Activated CD8-positive, alpha-beta memory T cell treated with anti-CD3 and anti-CD28 coated beads for 1 hour (primary cell): ENCODE results near the gene RRP1.
"Not testable (repeated sequence)": the region's sequence is repeated elsewhere in the genome, so short reads cannot be mapped to it uniquely, and the experiment has no call there.

Experiments used
- DNase-seq, 2 donors: peaks; one replicate each; pipeline ENCODE4 v3.0.0-alpha.2; 2020; ENCODE audit warnings: low read depth in 1 of 2; ENCODE audit errors: extremely low read depth in 1 of 2

RRP1 gene

GRCh38 chr21:43835050-43835449 lies 45.7 kb downstream of the RRP1 start:
- no peak for DNase-seq

GRCh38 chr21:43835861-43836260 lies 46.5 kb downstream of the RRP1 start:
- no peak for DNase-seq

- no peak for DNase-seq
Observed at GRCh38 chr21:43836616-43837015, 47.2 kb downstream of the RRP1 start.

- no peak for DNase-seq
Observed at GRCh38 chr21:43840259-43840658, 50.9 kb downstream of the RRP1 start.

GRCh38 chr21:43842742-43843141 lies 53.4 kb downstream of the RRP1 start:
- DNase-seq = no peak

- DNase-seq = not testable (repeated sequence)
Observed at GRCh38 chr21:43844906-43845305, 55.5 kb downstream of the RRP1 start.

GRCh38 chr21:43845386-43845785 lies 56.0 kb downstream of the RRP1 start:
- no peak for DNase-seq

GRCh38 chr21:43846430-43846829 lies 57.1 kb downstream of the RRP1 start:
- no peak for DNase-seq

- no peak for DNase-seq
Observed at GRCh38 chr21:43847301-43847700, 57.9 kb downstream of the RRP1 start.

GRCh38 chr21:43848771-43849170 lies 59.4 kb downstream of the RRP1 start:
- DNase-seq = no peak

GRCh38 chr21:43849532-43850299 lies 60.3 kb downstream of the RRP1 start:
- DNase-seq = no peak

GRCh38 chr21:43850728-43851295 lies 61.4 kb downstream of the RRP1 start:
- no peak for DNase-seq

GRCh38 chr21:43851593-43851992 lies 62.2 kb downstream of the RRP1 start:
- DNase-seq = no peak

GRCh38 chr21:43853851-43854772 lies 64.7 kb downstream of the RRP1 start:
- no peak for DNase-seq
